IPS-20b (cell line): Measurements from ENCODE around the gene EHMT1.

Source experiments
- H3K27ac ChIP-seq: one replicate; pipeline ENCODE4 v1.5.1; 2013; ENCODE audit warnings: low read length
- H3K27me3 ChIP-seq: 2 replicates; pipeline ENCODE4 v1.6.1; 2013; ENCODE audit warnings: mild to moderate bottlenecking, low read length, inconsistent platforms; ENCODE audit not compliant: insufficient read depth
- H3K36me3 ChIP-seq: 2 replicates; pipeline ENCODE4 v1.6.1; 2013; ENCODE audit warnings: low read depth, mild to moderate bottlenecking, inconsistent platforms, low read length, moderate library complexity; ENCODE audit not compliant: insufficient read depth
- H3K4me1 ChIP-seq: 2 replicates; pipeline ENCODE4 v1.6.1; 2013; ENCODE audit warnings: mild to moderate bottlenecking, control low read depth, inconsistent platforms, low read length, moderate library complexity; ENCODE audit not compliant: insufficient read depth
- H3K4me3 ChIP-seq: 2 replicates; pipeline ENCODE4 v1.5.1; 2013; ENCODE audit warnings: mild to moderate bottlenecking, low read length, inconsistent platforms
- H3K9ac ChIP-seq: 2 replicates; pipeline ENCODE4 v1.6.1; 2013; ENCODE audit warnings: low read depth, mild to moderate bottlenecking, inconsistent platforms, low read length, moderate library complexity
- H3K9me3 ChIP-seq: 2 replicates; pipeline ENCODE4 v1.6.1; 2013; ENCODE audit warnings: mild to moderate bottlenecking, low read depth, low read length, inconsistent platforms; ENCODE audit not compliant: insufficient read depth

The EHMT1 gene

GRCh38 chr9:137740312-137740711 is 121.5 kb downstream of the EHMT1 start:
- Histone ChIP-seq H3K9ac (no peak overlapping the region; the same call in 1 of the 2 replicates), H3K27ac (no peak overlapping the region), H3K4me3 (no peak overlapping the region), H3K4me1 (no peaks in the 10 kb centered on the region; the same call in 1 of the 2 replicates), H3K9me3 (no peaks in the 10 kb centered on the region), H3K36me3 (peaks cover 62% of the 10 kb centered on the region), H3K27me3 (no peaks in the 10 kb centered on the region)

DNA sequence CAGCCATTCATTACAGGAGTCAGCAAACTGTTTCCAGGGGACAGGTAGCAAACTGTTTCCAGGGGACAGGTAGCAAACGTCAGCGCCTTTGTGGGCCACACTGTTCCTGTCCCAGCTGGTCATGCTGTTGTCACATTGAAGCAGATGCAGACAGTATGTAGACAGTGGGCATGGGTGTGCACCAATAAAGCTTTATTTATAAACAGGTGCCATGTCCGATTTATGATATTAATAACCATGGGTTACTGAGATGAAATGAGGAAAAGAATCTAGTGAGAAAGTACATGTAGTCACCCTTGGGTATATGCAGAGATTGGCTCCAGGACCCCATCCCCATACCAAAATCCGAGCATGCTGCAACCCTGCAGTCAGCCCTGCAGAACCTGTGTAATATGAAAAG is 122.5 kb downstream of the EHMT1 start:
- H3K27ac ChIP-seq, result no peak overlapping the region
- H3K4me3 ChIP-seq, result no peak overlapping the region
- no peaks in the 10 kb centered on the region for H3K9me3 ChIP-seq
- H3K4me1 ChIP-seq, result peaks cover 5% of the 10 kb centered on the region; the same call in 1 of the 2 replicates
- no peak overlapping the region for H3K9ac ChIP-seq
- peaks cover 64% of the 10 kb centered on the region for H3K36me3 ChIP-seq
- no peaks in the 10 kb centered on the region for H3K27me3 ChIP-seq

- Histone ChIP-seq H3K4me3 (no peak overlapping the region), H3K36me3 (peaks cover 61% of the 10 kb centered on the region), H3K9me3 (no peaks in the 10 kb centered on the region), H3K27ac (no peak overlapping the region), H3K27me3 (no peaks in the 10 kb centered on the region), H3K9ac (no peak overlapping the region; the same call in 1 of the 2 replicates), H3K4me1 (peaks cover 5% of the 10 kb centered on the region; the same call in 1 of the 2 replicates)
Measured at GRCh38 chr9:137742698-137743097, 123.9 kb downstream of the EHMT1 start.

GRCh38 chr9:137743695-137744094 is 124.9 kb downstream of the EHMT1 start:
- Histone ChIP-seq H3K36me3 (peaks cover 62% of the 10 kb centered on the region), H3K27ac (no peak overlapping the region), H3K27me3 (no peaks in the 10 kb centered on the region), H3K9me3 (no peaks in the 10 kb centered on the region), H3K4me1 (peaks cover 5% of the 10 kb centered on the region; the same call in 1 of the 2 replicates), H3K4me3 (no peak overlapping the region), H3K9ac (no peak overlapping the region)

GRCh38 chr9:137744632-137745183 is 125.9 kb downstream of the EHMT1 start:
- no peak overlapping the region for H3K9ac ChIP-seq
- no peak overlapping the region for H3K27ac ChIP-seq
- peaks cover 66% of the 10 kb centered on the region for H3K36me3 ChIP-seq
- peaks cover 5% of the 10 kb centered on the region; the same call in 1 of the 2 replicates for H3K4me1 ChIP-seq
- H3K9me3 ChIP-seq, result no peaks in the 10 kb centered on the region
- no peaks in the 10 kb centered on the region for H3K27me3 ChIP-seq
- no peak overlapping the region for H3K4me3 ChIP-seq

- no peak overlapping the region for H3K4me3 ChIP-seq
- peak overlapping the region; percentile 22; the same call in 1 of the 2 replicates for H3K9ac ChIP-seq
- peak overlapping the region; percentile 56 for H3K27ac ChIP-seq
- H3K4me1 ChIP-seq, result peaks cover 5% of the 10 kb centered on the region; the same call in 1 of the 2 replicates
- H3K9me3 ChIP-seq, result no peaks in the 10 kb centered on the region
- no peaks in the 10 kb centered on the region for H3K27me3 ChIP-seq
- peaks cover 64% of the 10 kb centered on the region for H3K36me3 ChIP-seq
Measured at GRCh38 chr9:137745541-137745991, 126.8 kb downstream of the EHMT1 start.

GRCh38 chr9:137748311-137748710 is 129.5 kb downstream of the EHMT1 start:
- no peak overlapping the region for H3K9ac ChIP-seq
- no peak overlapping the region for H3K4me3 ChIP-seq
- peaks cover 5% of the 10 kb centered on the region; the same call in 1 of the 2 replicates for H3K4me1 ChIP-seq
- H3K9me3 ChIP-seq, result no peaks in the 10 kb centered on the region
- no peak overlapping the region for H3K27ac ChIP-seq
- H3K36me3 ChIP-seq, result peaks cover 66% of the 10 kb centered on the region
- H3K27me3 ChIP-seq, result no peaks in the 10 kb centered on the region

DNA sequence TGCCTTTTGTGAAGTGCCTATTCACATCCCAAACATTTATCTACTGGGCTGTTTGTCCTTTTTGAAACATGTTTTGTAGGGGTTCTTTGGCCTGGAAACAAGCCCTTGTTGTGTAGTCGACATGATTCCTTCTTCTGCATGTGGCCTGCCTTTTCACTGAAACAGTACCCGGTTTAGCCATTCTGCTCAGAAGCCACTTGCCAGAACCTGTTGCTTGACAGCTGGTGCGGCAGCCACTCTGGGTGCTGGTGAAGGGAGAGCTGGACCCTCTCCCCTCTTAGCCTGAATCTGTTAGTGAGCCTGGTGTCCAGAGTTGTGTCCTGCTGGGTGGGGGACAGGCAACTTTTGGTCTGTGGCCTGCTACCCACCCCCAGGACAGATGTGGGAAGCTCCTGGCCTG is 129.9 kb downstream of the EHMT1 start:
- no peak overlapping the region for H3K9ac ChIP-seq
- H3K36me3 ChIP-seq, result peaks cover 66% of the 10 kb centered on the region
- H3K9me3 ChIP-seq, result no peaks in the 10 kb centered on the region
- H3K4me1 ChIP-seq, result peaks cover 5% of the 10 kb centered on the region; the same call in 1 of the 2 replicates
- H3K27ac ChIP-seq, result no peak overlapping the region
- H3K27me3 ChIP-seq, result no peaks in the 10 kb centered on the region
- H3K4me3 ChIP-seq, result no peak overlapping the region

GRCh38 chr9:137749511-137749910 is 130.7 kb downstream of the EHMT1 start:
- Histone ChIP-seq H3K27me3 (no peaks in the 10 kb centered on the region), H3K9ac (no peak overlapping the region), H3K4me3 (no peak overlapping the region), H3K9me3 (no peaks in the 10 kb centered on the region), H3K27ac (no peak overlapping the region), H3K4me1 (peaks cover 5% of the 10 kb centered on the region; the same call in 1 of the 2 replicates), H3K36me3 (peaks cover 66% of the 10 kb centered on the region)

DNA sequence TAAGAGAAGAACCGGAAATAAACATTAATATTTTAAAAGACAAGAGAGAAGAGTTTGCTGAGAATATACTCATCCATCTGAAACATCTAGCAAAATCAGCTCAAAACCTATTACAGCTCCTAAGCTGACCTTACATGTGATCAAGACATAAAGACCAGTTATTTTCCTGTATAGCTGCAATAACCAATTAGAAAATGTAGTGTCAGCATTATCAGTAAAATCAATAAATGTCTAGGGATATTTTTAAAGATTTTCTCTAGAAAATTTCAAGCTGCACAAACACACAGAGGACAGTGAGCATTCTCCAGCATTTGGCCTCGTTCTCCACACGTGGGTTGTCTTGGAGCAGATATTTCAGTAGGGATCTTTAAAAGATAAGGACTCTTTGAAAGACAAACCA is 131.2 kb downstream of the EHMT1 start:
- Histone ChIP-seq H3K9ac (no peak overlapping the region), H3K36me3 (peaks cover 66% of the 10 kb centered on the region), H3K4me1 (peaks cover 5% of the 10 kb centered on the region; the same call in 1 of the 2 replicates), H3K27me3 (no peaks in the 10 kb centered on the region), H3K4me3 (no peak overlapping the region), H3K27ac (no peak overlapping the region), H3K9me3 (no peaks in the 10 kb centered on the region)

- Histone ChIP-seq H3K9me3 (no peaks in the 10 kb centered on the region), H3K9ac (no peak overlapping the region), H3K36me3 (peaks cover 66% of the 10 kb centered on the region), H3K27me3 (no peaks in the 10 kb centered on the region), H3K4me3 (no peak overlapping the region), H3K27ac (no peak overlapping the region), H3K4me1 (peaks cover 4% of the 10 kb centered on the region; the same call in 1 of the 2 replicates)
Measured at GRCh38 chr9:137750566-137750965, 131.8 kb downstream of the EHMT1 start.

DNA sequence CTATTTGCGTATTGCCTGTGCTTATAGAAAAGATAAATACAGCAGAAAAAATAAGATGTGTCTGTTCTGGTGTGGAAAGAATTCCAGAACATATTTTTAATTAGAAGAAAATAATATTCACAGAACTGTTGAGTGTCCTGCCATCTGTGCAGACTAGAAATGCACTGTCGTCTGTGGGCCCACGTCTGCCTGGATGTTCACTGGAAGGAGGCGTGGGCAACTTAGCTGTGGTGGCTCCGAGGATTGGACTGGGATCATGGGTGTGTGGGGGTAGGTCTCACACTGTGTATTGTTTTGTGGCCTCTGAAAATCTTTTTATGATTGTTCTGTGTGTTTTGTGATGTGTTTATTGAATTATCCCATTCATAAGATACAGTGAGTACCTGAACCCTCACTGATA is 132.8 kb downstream of the EHMT1 start:
- Histone ChIP-seq H3K4me1 (no peaks in the 10 kb centered on the region), H3K27me3 (no peaks in the 10 kb centered on the region), H3K4me3 (no peak overlapping the region), H3K36me3 (peaks cover 67% of the 10 kb centered on the region), H3K9ac (no peak overlapping the region), H3K27ac (no peak overlapping the region), H3K9me3 (no peaks in the 10 kb centered on the region)
